CD4-positive, alpha-beta T cell (primary cell): Measurements from ENCODE around the gene OR52A5. TPM values are rescaled to one million over a fixed set of nuclear protein-coding genes. Genes with fewer than 3 reads are reported as not detected.

Experiments
- ATAC-seq: fragments of 200-7000 bp; cut with Tn5 transposase; one replicate; pipeline ENCODE4 v1.10.0; 2022; ENCODE audit warnings: mild to moderate bottlenecking; ENCODE audit not compliant: poor library complexity
- CTCF ChIA-PET: fragments of 350-600 bp; sonication (Branson Sonifier 250); formaldehyde crosslinking; loops from one replicate; lab custom pipeline; 2021; ENCODE audit warnings: antibody characterized with exemption, inconsistent platforms; lab: Charles Lee
- POLR2A ChIA-PET: fragments of 350-600 bp; sonication (Branson Sonifier 250); formaldehyde crosslinking; loops from one replicate; lab custom pipeline; 2021; ENCODE audit warnings: antibody characterized with exemption, inconsistent platforms; lab: Charles Lee
- DNase-seq, 14 experiments: peaks; one replicate each; pipeline ENCODE4 v3.0.0-alpha.2; 2013 to 2020; ENCODE audit warnings: mixed read lengths in 2 of 14
- H3K27ac ChIP-seq, 2 donors: one replicate each; pipeline versions ENCODE4 v1.5.1 to v1.7.0; 2013; ENCODE audit warnings: low read length in 2 of 2, low read depth in 1 of 2, mild to moderate bottlenecking in 1 of 2
- H3K27me3 ChIP-seq, 2 experiments: 1 replicate in 1 of 2; 2 replicates in 1 of 2; pipeline versions ENCODE4 v1.6.1 to v1.7.0; 2013; ENCODE audit warnings: low read length in 2 of 2, control low read depth in 1 of 2, mild to moderate bottlenecking in 1 of 2, moderate library complexity in 1 of 2; ENCODE audit not compliant: insufficient read depth in 2 of 2, control insufficient read depth in 1 of 2
- H3K36me3 ChIP-seq: one replicate; pipeline ENCODE4 v1.6.1; 2013; ENCODE audit warnings: low read length, control low read depth; ENCODE audit not compliant: insufficient read depth
- H3K4me1 ChIP-seq: one replicate; pipeline ENCODE4 v1.6.1; 2013; ENCODE audit warnings: low read length, control low read depth; ENCODE audit not compliant: insufficient read depth
- H3K4me3 ChIP-seq: one replicate; pipeline ENCODE4 v1.5.1; 2013; ENCODE audit warnings: mild to moderate bottlenecking, low read length, moderate library complexity
- H3K9me3 ChIP-seq, 2 experiments: 1 replicate in 1 of 2; 2 replicates in 1 of 2; pipeline versions ENCODE4 v1.6.1 to v1.7.0; 2013; ENCODE audit warnings: low read length in 2 of 2, mild to moderate bottlenecking in 2 of 2, control low read depth in 1 of 2, moderate library complexity in 1 of 2; ENCODE audit not compliant: control insufficient read depth in 1 of 2, insufficient read depth in 1 of 2
- H3K27ac Mint-ChIP-seq: one replicate; pipeline ENCODE4 v1.8.0; 2020; ENCODE audit warnings: mixed read lengths
- H3K27me3 Mint-ChIP-seq: one replicate; pipeline ENCODE4 v1.8.0; 2021; ENCODE audit warnings: mixed read lengths
- H3K36me3 Mint-ChIP-seq: one replicate; pipeline ENCODE4 v1.8.0; 2021; ENCODE audit warnings: low read depth, mixed read lengths
- H3K4me1 Mint-ChIP-seq: one replicate; pipeline ENCODE4 v1.8.0; 2021; ENCODE audit warnings: low read depth, mixed read lengths
- H3K4me3 Mint-ChIP-seq: one replicate; pipeline ENCODE4 v1.8.0; 2020; ENCODE audit warnings: mild to moderate bottlenecking, mixed read lengths
- H3K9me3 Mint-ChIP-seq: one replicate; pipeline ENCODE4 v1.8.0; 2020; ENCODE audit warnings: mixed read lengths
- CTCF ChIP-seq: fragments of 200-600 bp; IDR thresholded peaks from one replicate; pipeline ENCODE4 v1.8.0; 2022; ENCODE audit warnings: antibody characterized with exemption, mild to moderate bottlenecking
- intact Hi-C, 2 experiments: fragments of 100-400 bp; cut with DNase I in 1 of 2; cut with micrococcal nuclease in 1 of 2; formaldehyde crosslinking; loops; one replicate each; pipeline versions ENCODE4 v1.15.1 to v1.9.0; 2023 to 2025; cut with DNase I, micrococcal nuclease
- total RNA-seq, 174 experiments: library from RNA in 2 of 174; stranded (reverse) in 2 of 174; gene quantifications; one replicate each; pipeline ENCODE4 v1.2.3 and lab custom pipeline; 2021 to 2026

OR52A5 gene
- total RNA-seq, 2 experiments from 2014 or later = not detected

GRCh38 chr11:5115339-5115738, 22.8 kb downstream of the OR52A5 start:
- Histone ChIP-seq H3K9me3 (no peaks in the 10 kb centered on the region), H3K27ac (no peak overlapping the region), H3K36me3 (no peaks in the 10 kb centered on the region), H3K4me3 (no peak overlapping the region), H3K4me1 (no peaks in the 10 kb centered on the region), H3K27me3 (peaks cover 4 to 9% of the 10 kb centered on the region in 2 experiments)
- intact Hi-C loops = no loop called here
- DNase-seq (no peak), ATAC-seq (no peak)
- no peaks in the 10 kb centered on the region for H3K4me1 Mint-ChIP-seq
- H3K9me3 Mint-ChIP-seq = no peaks in the 10 kb centered on the region
- H3K4me3 Mint-ChIP-seq = no peak overlapping the region
- ChIA-PET POLR2A (no interaction called here), CTCF (no interaction called here)
- H3K36me3 Mint-ChIP-seq = no peaks in the 10 kb centered on the region
- no peak for TF ChIP-seq CTCF
- H3K27me3 Mint-ChIP-seq = peaks cover 31% of the 10 kb centered on the region
- no peak overlapping the region for H3K27ac Mint-ChIP-seq

GRCh38 chr11:5107285-5107684, 30.9 kb downstream of the OR52A5 start:
- POLR2A ChIA-PET = no interaction called here
- Mint-ChIP-seq H3K27me3 (peaks cover 6% of the 10 kb centered on the region), H3K27ac (no peak overlapping the region), H3K36me3 (no peaks in the 10 kb centered on the region), H3K4me3 (no peak overlapping the region), H3K4me1 (no peaks in the 10 kb centered on the region), H3K9me3 (no peaks in the 10 kb centered on the region)
- no peaks in the 10 kb centered on the region for H3K9me3 ChIP-seq
- CTCF ChIA-PET = no interaction called here
- DNase-seq (no peak), ATAC-seq (no peak)
- no peak overlapping the region for H3K4me3 ChIP-seq
- intact Hi-C loops = no loop called here
- H3K27ac ChIP-seq = no peak overlapping the region
- peaks cover 0 to under 1% of the 10 kb centered on the region in 2 experiments for H3K27me3 ChIP-seq
- no peaks in the 10 kb centered on the region for H3K4me1 ChIP-seq
- H3K36me3 ChIP-seq = no peaks in the 10 kb centered on the region
- TF ChIP-seq CTCF = no peak

GRCh38 chr11:5103066-5103465, 35.1 kb downstream of the OR52A5 start:
- Mint-ChIP-seq H3K4me3 (no peak overlapping the region), H3K4me1 (no peaks in the 10 kb centered on the region), H3K27me3 (peaks cover 10% of the 10 kb centered on the region), H3K9me3 (no peaks in the 10 kb centered on the region), H3K27ac (no peak overlapping the region), H3K36me3 (no peaks in the 10 kb centered on the region)
- no peaks in the 10 kb centered on the region for H3K4me1 ChIP-seq
- no peak for DNase-seq
- H3K27ac ChIP-seq = no peak overlapping the region
- CTCF ChIA-PET = no interaction called here
- H3K9me3 ChIP-seq = no peaks in the 10 kb centered on the region
- no peak overlapping the region for H3K4me3 ChIP-seq
- peaks cover 0 to 4% of the 10 kb centered on the region in 2 experiments for H3K27me3 ChIP-seq
- no peak for TF ChIP-seq CTCF
- intact Hi-C loops = no loop called here
- no peaks in the 10 kb centered on the region for H3K36me3 ChIP-seq
- ATAC-seq = no peak
- POLR2A ChIA-PET = no interaction called here
